SK-MEL-5 (cell line): Measurements from ENCODE around the gene SMAD6. TPM values are rescaled to one million over a fixed set of nuclear protein-coding genes. Genes with fewer than 3 reads are reported as not detected.

Experiments used
- DNase-seq: peaks from one replicate; pipeline ENCODE4 v3.0.0-alpha.2; 2016; ENCODE audit warnings: low read depth, low spot score
- in situ Hi-C: cut with HindIII; loops from 2 replicates; pipeline ENCODE4 v1.10.0; 2016; ENCODE audit warnings: low sequenced_read_pairs, high pct_unique_total_duplicates, low pct_unique_long_range_greater_than_20kb
- total RNA-seq: library from RNA; depleted of rRNA; stranded (reverse); fragments of >200 nt; shearing (Covaris generic); gene quantifications from 2 replicates; pipeline ENCODE4 v1.2.3, GENCODE V29; 2014; rRNA removed

Gene SMAD6
- total RNA-seq, 1 experiment from 2014 or later: 4.6 TPM

- in situ Hi-C loops: no loop called here
- no peak for DNase-seq
Observed at GRCh38 chr15:66830358-66830757, 128.3 kb downstream of the SMAD6 start.

- no peak for DNase-seq
- in situ Hi-C loops: no loop called here
Observed at GRCh38 chr15:66830823-66831222, 128.8 kb downstream of the SMAD6 start.

GRCh38 chr15:66831289-66831688 is 129.3 kb downstream of the SMAD6 start:
- in situ Hi-C loops: no loop called here
- no peak for DNase-seq

GRCh38 chr15:66831801-66832390 is 129.9 kb downstream of the SMAD6 start:
- in situ Hi-C loops: no loop called here
- DNase-seq: no peak

Other genes with a start within 250 kb of the SMAD6 start
- gene SNAPC5, start 204.5 kb upstream of the SMAD6 start, total RNA-seq: 60.5 and 60.7 TPM in 2 replicates
- gene RPL4, start 197.4 kb upstream of the SMAD6 start, total RNA-seq: 7,059 and 7,927 TPM in 2 replicates
- 18.7 and 25.5 TPM in 2 replicates for gene ZWILCH, start 196.9 kb upstream of the SMAD6 start, total RNA-seq
- 0.21 and 0.40 TPM in 2 replicates for gene LCTL, start 136.2 kb upstream of the SMAD6 start, total RNA-seq